Suprapubic skin (tissue), 4 donors: Measurements from ENCODE around the gene RNASE4.

Source experiments
- EP300 ChIP-seq: sonication (generic); formaldehyde crosslinking; IDR thresholded peaks from one replicate; pipeline ENCODE4 v1.6.1; 2017; ENCODE audit warnings: antibody characterized with exemption
- POLR2A ChIP-seq, 2 donors: fragments of 450-650 bp; IDR thresholded peaks; one replicate each; pipeline ENCODE4 v1.6.1; 2017; ENCODE audit warnings: antibody characterized with exemption in 2 of 2, mild to moderate bottlenecking in 2 of 2, moderate library complexity in 2 of 2
- POLR2AphosphoS5 ChIP-seq, 3 donors: sonication (generic); formaldehyde crosslinking; IDR thresholded peaks; one replicate each; pipeline ENCODE4 v1.6.1; 2017; ENCODE audit warnings: antibody characterized with exemption in 3 of 3
- TF ChIP-seq, protein P1 (sequence below), 2 donors: fragments of 200-600 bp in 1 of 2; fragments of 450-650 bp in 1 of 2; sonication (generic) in 1 of 2; IDR thresholded peaks; one replicate each; pipeline ENCODE4 v1.5.1; 2016 to 2019; ENCODE audit warnings: antibody characterized with exemption in 2 of 2, mild to moderate bottlenecking in 1 of 2, moderate library complexity in 1 of 2

DNA sequence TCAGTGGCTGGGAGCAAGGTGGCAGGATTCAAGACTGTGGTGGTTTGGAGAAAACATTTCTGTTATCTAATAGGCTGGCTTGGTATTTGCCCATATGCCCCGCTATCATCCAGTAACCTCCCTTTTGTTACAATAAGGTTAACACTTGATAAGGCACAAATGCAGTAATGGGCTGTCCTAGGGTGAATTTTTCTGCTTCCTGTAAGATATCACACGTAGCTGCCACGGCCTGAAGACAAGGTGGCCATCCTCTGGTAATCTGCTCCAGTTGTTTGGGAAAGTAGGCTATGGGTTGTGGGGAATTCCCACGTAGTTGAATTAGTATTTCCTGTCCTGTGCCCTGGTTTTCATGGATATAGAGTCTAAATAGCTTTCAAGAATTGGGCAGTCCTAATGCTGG is 27.3 kb downstream of the RNASE4 start:
- TF ChIP-seq, protein P1, sequence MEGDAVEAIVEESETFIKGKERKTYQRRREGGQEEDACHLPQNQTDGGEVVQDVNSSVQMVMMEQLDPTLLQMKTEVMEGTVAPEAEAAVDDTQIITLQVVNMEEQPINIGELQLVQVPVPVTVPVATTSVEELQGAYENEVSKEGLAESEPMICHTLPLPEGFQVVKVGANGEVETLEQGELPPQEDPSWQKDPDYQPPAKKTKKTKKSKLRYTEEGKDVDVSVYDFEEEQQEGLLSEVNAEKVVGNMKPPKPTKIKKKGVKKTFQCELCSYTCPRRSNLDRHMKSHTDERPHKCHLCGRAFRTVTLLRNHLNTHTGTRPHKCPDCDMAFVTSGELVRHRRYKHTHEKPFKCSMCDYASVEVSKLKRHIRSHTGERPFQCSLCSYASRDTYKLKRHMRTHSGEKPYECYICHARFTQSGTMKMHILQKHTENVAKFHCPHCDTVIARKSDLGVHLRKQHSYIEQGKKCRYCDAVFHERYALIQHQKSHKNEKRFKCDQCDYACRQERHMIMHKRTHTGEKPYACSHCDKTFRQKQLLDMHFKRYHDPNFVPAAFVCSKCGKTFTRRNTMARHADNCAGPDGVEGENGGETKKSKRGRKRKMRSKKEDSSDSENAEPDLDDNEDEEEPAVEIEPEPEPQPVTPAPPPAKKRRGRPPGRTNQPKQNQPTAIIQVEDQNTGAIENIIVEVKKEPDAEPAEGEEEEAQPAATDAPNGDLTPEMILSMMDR (IDR thresholded peaks at IDR 0.05): no peak
- TF ChIP-seq EP300 (no peak), POLR2A (IDR thresholded peaks at IDR 0.05) (no peak), POLR2AphosphoS5 (IDR thresholded peaks at IDR 0.05) (no peak)
